Adrenal gland (tissue), 12 donors: ENCODE results near the gene LGALS16. TPM values are rescaled to one million over a fixed set of nuclear protein-coding genes. Genes with fewer than 3 reads are reported as not detected.

Experiments used
- DNase-seq, 7 donors: peaks; one replicate each; pipeline ENCODE4 v3.0.0-alpha.2; 2019 to 2020
- H3K27ac ChIP-seq, 5 donors: fragments of 200-600 bp; sonication (generic) in 4 of 5; 1 replicate in 3 of 5; 2 replicates in 2 of 5; pipeline versions ENCODE4 v1.5.1 to v1.8.0; 2016 to 2020; ENCODE audit warnings: mild to moderate bottlenecking in 1 of 5
- H3K27me3 ChIP-seq: fragments of 200-600 bp; 2 replicates; pipeline ENCODE4 v1.8.0; 2021
- H3K36me3 ChIP-seq, 2 donors: fragments of 200-600 bp; replicated peaks in 1 of 2; 1 replicate in 1 of 2; 2 replicates in 1 of 2; pipeline versions ENCODE4 v1.5.1 to v1.8.0; 2018 to 2022
- H3K4me1 ChIP-seq, 2 donors: fragments of 200-600 bp; replicated peaks in 1 of 2; 1 replicate in 1 of 2; 2 replicates in 1 of 2; pipeline versions ENCODE4 v1.5.1 to v1.8.0; 2018 to 2021
- H3K4me3 ChIP-seq, 4 donors: fragments of 200-600 bp; sonication (generic) in 3 of 4; one replicate each; pipeline ENCODE4 v1.5.1; 2016 to 2018
- H3K9me3 ChIP-seq, 3 donors: fragments of 200-600 bp; sonication (generic) in 1 of 3; replicated peaks in 1 of 3; 1 replicate in 2 of 3; 2 replicates in 1 of 3; pipeline versions ENCODE4 v1.5.1 to v1.8.0; 2016 to 2021
- CTCF ChIP-seq, 6 experiments: fragments of 450-650 bp in 4 of 6; fragments of 200-600 bp in 2 of 6; sonication (generic) in 1 of 6; IDR thresholded peaks; 1 replicate in 5 of 6; 2 replicates in 1 of 6; pipeline versions ENCODE4 v1.5.1 to v1.8.0; 2016 to 2021; ENCODE audit warnings: antibody characterized with exemption in 6 of 6, mild to moderate bottlenecking in 2 of 6, moderate library complexity in 1 of 6
- POLR2A ChIP-seq, 2 donors: fragments of 450-650 bp; IDR thresholded peaks; one replicate each; pipeline ENCODE4 v1.6.1; 2017; ENCODE audit warnings: antibody characterized with exemption in 2 of 2, mild to moderate bottlenecking in 2 of 2, moderate library complexity in 1 of 2
- WGBS, 4 donors: extraction: QIAGEN DNeasy Blood & Tissue Kit in 2 of 4; methylation state at CpG; one replicate each; pipeline versions ENCODE4 v1.1.5 to v1.1.7; 2013 to 2017; 5-methylcytosine and 5-hydroxymethylcytosine counted together
- intact Hi-C, 2 donors: fragments of 100-400 bp; cut with DNase I; formaldehyde crosslinking; loops; one replicate each; pipeline versions ENCODE4 v1.14.1 to v1.15.0; 2022 to 2023
- polyA plus RNA-seq, 3 donors: library from polyadenylated mRNA; stranded (reverse); fragments of 200-250 nt in 2 of 3; fragments of 350-450 nt in 1 of 3; fragmentation: Illumina TruSeq in 1 of 3; extraction: RNeasy Lipid Tissue Mini Kit (QIAGEN cat#74804) in 1 of 3; gene quantifications; one replicate each; pipeline ENCODE4 v1.2.3, GENCODE V29; 2013 to 2014
- total RNA-seq, 9 donors: library from RNA; depleted of rRNA in 4 of 9; stranded (reverse); fragments of >200 nt in 4 of 9; fragments of 120-200 nt in 1 of 9; fragmentation: NEBNext Ultra II Directional in 1 of 9; extraction: Animal tissue kit (Norgen Biotek cat#: 25700) in 1 of 9; gene quantifications; one replicate each; pipeline versions ENCODE4 v1.1.0 to v1.2.4, GENCODE V29; 2013 to 2023
- donor health status: healthy with polysubstance abuse.
- donor health status: Bipolar disorder and iron deficiency.
- donor health status: DM: yes; HTN: yes; CAD: no.
- donor health status: DM: no; HTN: no; CAD: no.
- donor health status: DM: no; HTN: no; CAD: no.
- donor health status: DM: yes; HTN: yes; CAD: no.

LGALS16 gene
- total and polyA plus RNA-seq, 12 donors = 1.4 TPM; not detected in 11

GRCh38 chr19:39692822-39693221, 37.1 kb downstream of the LGALS16 start:
- Histone ChIP-seq H3K36me3 (no peaks in the 10 kb centered on the region), H3K27me3 (peaks cover 4% of the 10 kb centered on the region), H3K27ac (no peak overlapping the region), H3K9me3 (no peaks in the 10 kb centered on the region), H3K4me3 (no peak overlapping the region), H3K4me1 (no peaks in the 10 kb centered on the region)
- intact Hi-C loops = no loop called here
- DNase-seq = no peak
- WGBS, 4 donors = 25 to 50% (median 41%) methylated on average over 1 of the region's 1 CpG
- TF ChIP-seq POLR2A (IDR thresholded peaks at IDR 0.05) = no peak
- no peak for TF ChIP-seq CTCF (IDR thresholded peaks at IDR 0.05)

- peaks cover 11% of the 10 kb centered on the region for H3K27me3 ChIP-seq
- no peaks in the 10 kb centered on the region for H3K4me1 ChIP-seq
- TF ChIP-seq POLR2A (IDR thresholded peaks at IDR 0.05) (no peak), CTCF (IDR thresholded peaks at IDR 0.05) (no peak)
- H3K36me3 ChIP-seq = no peaks in the 10 kb centered on the region
- H3K9me3 ChIP-seq = no peaks in the 10 kb centered on the region
- 66 to 75% (median 69%) methylated on average over 2 of the region's 2 CpGs for WGBS, 4 donors
- DNase-seq = no peak
- no peak overlapping the region for H3K27ac ChIP-seq
- intact Hi-C loops = no loop called here
- H3K4me3 ChIP-seq = no peak overlapping the region
Observed at GRCh38 chr19:39695759-39696158, 40.0 kb downstream of the LGALS16 start.

GRCh38 chr19:39696387-39696786, 40.7 kb downstream of the LGALS16 start:
- H3K36me3 ChIP-seq = no peaks in the 10 kb centered on the region
- no peak overlapping the region for H3K4me3 ChIP-seq
- H3K27ac ChIP-seq = no peak overlapping the region
- intact Hi-C loops = no loop called here
- H3K27me3 ChIP-seq = peaks cover 10% of the 10 kb centered on the region
- no peaks in the 10 kb centered on the region for H3K9me3 ChIP-seq
- TF ChIP-seq CTCF (IDR thresholded peaks at IDR 0.05) (no peak), POLR2A (IDR thresholded peaks at IDR 0.05) (no peak)
- DNase-seq = no peak
- 54 to 63% (median 59%) methylated on average over 2 of the region's 2 CpGs for WGBS, 4 donors
- H3K4me1 ChIP-seq = no peaks in the 10 kb centered on the region

GRCh38 chr19:39698535-39698934, 42.8 kb downstream of the LGALS16 start:
- Histone ChIP-seq H3K9me3 (no peaks in the 10 kb centered on the region), H3K36me3 (no peaks in the 10 kb centered on the region), H3K27ac (no peak overlapping the region), H3K4me1 (no peaks in the 10 kb centered on the region), H3K27me3 (peaks cover 10% of the 10 kb centered on the region), H3K4me3 (no peak overlapping the region)
- intact Hi-C loops = no loop called here
- no peak for DNase-seq
- TF ChIP-seq CTCF (IDR thresholded peaks at IDR 0.05) (no peak), POLR2A (IDR thresholded peaks at IDR 0.05) (no peak)
